ENCODE results near the gene CCND1.

GRCh38 chr11:69630017-69630416, 10.9 kb upstream of the CCND1 start:
- no peak for TF ChIP-seq TAF1 (IDR thresholded peaks at IDR 0.05; ENCODE audit: low read depth, low read length)
- TF ChIP-seq POLR2AphosphoS5 (IDR thresholded peaks at IDR 0.05; ENCODE audit: low read depth, low read length), result no peak
- no peak for TF ChIP-seq POLR2A (IDR thresholded peaks at IDR 0.05; ENCODE audit: low read depth, low read length)

All from GM12891 (cell line).